ENCODE results near the gene SLC5A1.
"Not testable (repeated sequence)": the region's sequence is repeated elsewhere in the genome, so short reads cannot be mapped to it uniquely, and the experiment has no call there.

Gene SLC5A1

GRCh38 chr22:32154727-32155126 is 111.7 kb downstream of the SLC5A1 start:
- not testable (repeated sequence) for H3K27me3 ChIP-seq (ENCODE audit: insufficient read depth, low read length)

GRCh38 chr22:32157632-32158031 is 114.6 kb downstream of the SLC5A1 start:
- H3K36me3 ChIP-seq (ENCODE audit: insufficient read depth, low read depth, low read length); H3K4me3 ChIP-seq (ENCODE audit: low read length); H3K27me3 ChIP-seq (ENCODE audit: insufficient read depth, low read length); H3K9me3 ChIP-seq (ENCODE audit: insufficient read depth, low read depth, low read length); H3K27ac ChIP-seq (ENCODE audit: low read length); H3K9ac ChIP-seq (ENCODE audit: low read depth, low read length); H3K4me1 ChIP-seq (ENCODE audit: insufficient read depth, low read length): not testable (repeated sequence)

More at GRCh38 chr22:32154727-32155126, 111.7 kb downstream of the SLC5A1 start:
- not testable (repeated sequence) for H3K4me1 ChIP-seq (ENCODE audit: insufficient read depth, low read length); H3K9ac ChIP-seq (ENCODE audit: low read depth, low read length); H3K36me3 ChIP-seq (ENCODE audit: insufficient read depth, low read depth, low read length); H3K27ac ChIP-seq (ENCODE audit: low read length); H3K9me3 ChIP-seq (ENCODE audit: insufficient read depth, low read depth, low read length); H3K4me3 ChIP-seq (ENCODE audit: low read length)

- H3K4me3 ChIP-seq (ENCODE audit: low read length), result no peak within 1 kb of the TSS
- no peaks in the 10 kb centered on the region for H3K36me3 ChIP-seq (ENCODE audit: insufficient read depth, low read depth, low read length)
- no peaks in the 10 kb centered on the region for H3K9me3 ChIP-seq (ENCODE audit: insufficient read depth, low read depth, low read length)
- no peak within 1 kb of the TSS for H3K9ac ChIP-seq (ENCODE audit: low read depth, low read length)
- no peaks in the 10 kb centered on the region for H3K27me3 ChIP-seq (ENCODE audit: insufficient read depth, low read length)
- H3K27ac ChIP-seq (ENCODE audit: low read length), result no peak within 1 kb of the TSS
- H3K4me1 ChIP-seq (ENCODE audit: insufficient read depth, low read length), result no peaks in the 10 kb centered on the region
Observed at GRCh38 chr22:32158712-32159533, 115.9 kb downstream of the SLC5A1 start, which contains the start of gene C22orf42. TSS of gene C22orf42 (minus strand) at chr22:32159303. CDS start at chr22:32159215, 88 bp downstream.

GRCh38 chr22:32160411-32160810 is 117.3 kb downstream of the SLC5A1 start:
- H3K36me3 ChIP-seq (ENCODE audit: insufficient read depth, low read depth, low read length); H3K27ac ChIP-seq (ENCODE audit: low read length); H3K9me3 ChIP-seq (ENCODE audit: insufficient read depth, low read depth, low read length); H3K4me3 ChIP-seq (ENCODE audit: low read length); H3K27me3 ChIP-seq (ENCODE audit: insufficient read depth, low read length); H3K9ac ChIP-seq (ENCODE audit: low read depth, low read length); H3K4me1 ChIP-seq (ENCODE audit: insufficient read depth, low read length): not testable (repeated sequence)

Data from iPS-20b (cell line).